Muscle layer of colon (tissue), 2 donors: ENCODE measurements around the gene LDB2.
"Not testable (repeated sequence)": the region's sequence is repeated elsewhere in the genome, so short reads cannot be mapped to it uniquely, and the experiment has no call there.

Experiments
- H3K27ac ChIP-seq: one replicate; pipeline ENCODE4 v1.7.0; 2013; ENCODE audit warnings: low read depth, mild to moderate bottlenecking, low read length, moderate library complexity
- H3K27me3 ChIP-seq, 2 donors: one replicate each; pipeline ENCODE4 v1.7.0; 2013; ENCODE audit warnings: low read length in 2 of 2, mild to moderate bottlenecking in 2 of 2; ENCODE audit not compliant: insufficient read depth in 2 of 2, control insufficient read depth in 1 of 2
- H3K36me3 ChIP-seq: one replicate; pipeline ENCODE4 v1.7.0; 2013; ENCODE audit warnings: mild to moderate bottlenecking, low read length; ENCODE audit not compliant: insufficient read depth
- H3K4me1 ChIP-seq: one replicate; pipeline ENCODE4 v1.7.0; 2013; ENCODE audit warnings: mild to moderate bottlenecking, low read length; ENCODE audit not compliant: insufficient read depth
- H3K4me3 ChIP-seq, 2 donors: one replicate each; pipeline ENCODE4 v1.7.0; 2013; ENCODE audit warnings: low read length in 2 of 2, low read depth in 1 of 2, mild to moderate bottlenecking in 1 of 2, moderate library complexity in 1 of 2
- H3K9ac ChIP-seq: one replicate; pipeline ENCODE4 v1.7.0; 2013; ENCODE audit warnings: low read length
- H3K9me3 ChIP-seq: one replicate; pipeline ENCODE4 v1.7.0; 2013; ENCODE audit warnings: mild to moderate bottlenecking, low read length
- donor health status: abdominal sarcoma.
- donor health status: Adenocarcinoma of cecum.

LDB2 gene

GRCh38 chr4:16659079-16659478 lies 239.4 kb downstream of the LDB2 start:
- no peak overlapping the region for H3K4me3 ChIP-seq
- H3K9me3 ChIP-seq: no peaks in the 10 kb centered on the region
- H3K4me1 ChIP-seq: peaks cover 4% of the 10 kb centered on the region
- no peaks in the 10 kb centered on the region for H3K27me3 ChIP-seq
- H3K9ac ChIP-seq: no peak overlapping the region
- no peaks in the 10 kb centered on the region for H3K36me3 ChIP-seq
- H3K27ac ChIP-seq: no peak overlapping the region

GRCh38 chr4:16658183-16658582 lies 240.3 kb downstream of the LDB2 start:
- no peaks in the 10 kb centered on the region for H3K27me3 ChIP-seq
- no peaks in the 10 kb centered on the region for H3K36me3 ChIP-seq
- H3K9me3 ChIP-seq: no peaks in the 10 kb centered on the region
- no peak overlapping the region for H3K27ac ChIP-seq
- no peak overlapping the region for H3K9ac ChIP-seq
- no peak overlapping the region for H3K4me3 ChIP-seq
- H3K4me1 ChIP-seq: peaks cover 4% of the 10 kb centered on the region

- H3K9me3 ChIP-seq: no peaks in the 10 kb centered on the region
- H3K27ac ChIP-seq: no peak overlapping the region
- peaks cover 4% of the 10 kb centered on the region for H3K4me1 ChIP-seq
- H3K4me3 ChIP-seq: no peak overlapping the region
- no peaks in the 10 kb centered on the region for H3K27me3 ChIP-seq
- H3K36me3 ChIP-seq: no peaks in the 10 kb centered on the region
- no peak overlapping the region for H3K9ac ChIP-seq
Measured at GRCh38 chr4:16655111-16655510, 243.3 kb downstream of the LDB2 start.

GRCh38 chr4:16652732-16653305 lies 245.6 kb downstream of the LDB2 start:
- Histone ChIP-seq H3K9ac (no peak overlapping the region), H3K4me1 (no peaks in the 10 kb centered on the region), H3K4me3 (no peak overlapping the region), H3K9me3 (no peaks in the 10 kb centered on the region), H3K27ac (no peak overlapping the region), H3K27me3 (no peaks in the 10 kb centered on the region), H3K36me3 (no peaks in the 10 kb centered on the region)

GRCh38 chr4:16646459-16646858 lies 252.0 kb downstream of the LDB2 start:
- H3K27ac ChIP-seq: no peak overlapping the region
- H3K4me3 ChIP-seq: no peak overlapping the region
- no peaks in the 10 kb centered on the region for H3K36me3 ChIP-seq
- H3K4me1 ChIP-seq: no peaks in the 10 kb centered on the region
- no peaks in the 10 kb centered on the region for H3K27me3 ChIP-seq
- H3K9ac ChIP-seq: no peak overlapping the region
- H3K9me3 ChIP-seq: no peaks in the 10 kb centered on the region

GRCh38 chr4:16643893-16644292 lies 254.6 kb downstream of the LDB2 start:
- Histone ChIP-seq H3K4me3 (no peak overlapping the region), H3K4me1 (no peaks in the 10 kb centered on the region), H3K36me3 (no peaks in the 10 kb centered on the region), H3K9ac (no peak overlapping the region), H3K27me3 (no peaks in the 10 kb centered on the region), H3K27ac (no peak overlapping the region), H3K9me3 (no peaks in the 10 kb centered on the region)

GRCh38 chr4:16642897-16643296 lies 255.5 kb downstream of the LDB2 start:
- no peaks in the 10 kb centered on the region for H3K4me1 ChIP-seq
- no peaks in the 10 kb centered on the region for H3K27me3 ChIP-seq
- no peaks in the 10 kb centered on the region for H3K36me3 ChIP-seq
- H3K4me3 ChIP-seq: no peak overlapping the region
- no peak overlapping the region for H3K27ac ChIP-seq
- no peak overlapping the region for H3K9ac ChIP-seq
- H3K9me3 ChIP-seq: no peaks in the 10 kb centered on the region

GRCh38 chr4:16641971-16642370 lies 256.5 kb downstream of the LDB2 start:
- H3K9me3 ChIP-seq: no peaks in the 10 kb centered on the region
- no peaks in the 10 kb centered on the region for H3K4me1 ChIP-seq

GRCh38 chr4:16636912-16637630 lies 261.4 kb downstream of the LDB2 start:
- no peak overlapping the region for H3K4me3 ChIP-seq
- H3K4me1 ChIP-seq: no peaks in the 10 kb centered on the region
- no peak overlapping the region for H3K27ac ChIP-seq
- no peak overlapping the region for H3K9ac ChIP-seq
- H3K27me3 ChIP-seq: no peaks in the 10 kb centered on the region
- no peaks in the 10 kb centered on the region for H3K36me3 ChIP-seq
- H3K9me3 ChIP-seq: no peaks in the 10 kb centered on the region

More at GRCh38 chr4:16641971-16642370, 256.5 kb downstream of the LDB2 start:
- no peak overlapping the region for H3K27ac ChIP-seq
- H3K9ac ChIP-seq: no peak overlapping the region
- no peaks in the 10 kb centered on the region for H3K36me3 ChIP-seq
- H3K4me3 ChIP-seq: no peak overlapping the region
- H3K27me3 ChIP-seq: no peaks in the 10 kb centered on the region

GRCh38 chr4:16636304-16636703 lies 262.1 kb downstream of the LDB2 start:
- Histone ChIP-seq H3K9me3 (no peaks in the 10 kb centered on the region), H3K27ac (no peak overlapping the region), H3K9ac (no peak overlapping the region), H3K4me1 (no peaks in the 10 kb centered on the region), H3K27me3 (no peaks in the 10 kb centered on the region), H3K4me3 (no peak overlapping the region), H3K36me3 (no peaks in the 10 kb centered on the region)

- H3K27ac ChIP-seq, H3K36me3 ChIP-seq, H3K4me1 ChIP-seq, H3K4me3 ChIP-seq, H3K27me3 ChIP-seq, H3K9me3 ChIP-seq, H3K9ac ChIP-seq: not testable (repeated sequence)
Measured at GRCh38 chr4:16629274-16629673, 269.2 kb downstream of the LDB2 start.

GRCh38 chr4:16628835-16629234 lies 269.6 kb downstream of the LDB2 start:
- not testable (repeated sequence) for H3K9ac ChIP-seq, H3K4me3 ChIP-seq, H3K27me3 ChIP-seq, H3K27ac ChIP-seq, H3K4me1 ChIP-seq, H3K9me3 ChIP-seq, H3K36me3 ChIP-seq
